SK-N-SH treated with all-trans-retinoic acid at 6 μM for 48 hours (cell line): ENCODE data around the gene OIT3.

Source experiments
- ATAC-seq: fragments of 200-7000 bp; cut with Tn5 transposase; 3 replicates; pipeline ENCODE4 v1.9.1; 2020; ENCODE audit warnings: mild to moderate bottlenecking, moderate library complexity
- CREB5 ChIP-seq: fragments of 250-450 bp; sonication (Bioruptor Pico); IDR thresholded peaks from 2 replicates; pipeline ENCODE4 v1.5.1; 2020; ENCODE audit warnings: low read depth, mild to moderate bottlenecking, moderate library complexity
- CSDC2 ChIP-seq: fragments of 250-450 bp; sonication (Bioruptor Pico); IDR thresholded peaks from 2 replicates; pipeline ENCODE4 v1.5.0; 2020; ENCODE audit warnings: mild to moderate bottlenecking, moderate library complexity
- CSRNP3 ChIP-seq: fragments of 250-450 bp; sonication (Bioruptor Pico); IDR thresholded peaks from 2 replicates; pipeline ENCODE4 v1.5.1; 2021; ENCODE audit warnings: mild to moderate bottlenecking, moderate library complexity
- ESRRG ChIP-seq: fragments of 250-450 bp; sonication (Bioruptor Pico); IDR thresholded peaks from 2 replicates; pipeline ENCODE4 v1.6.1; 2021; ENCODE audit warnings: mild to moderate bottlenecking
- GLIS3 ChIP-seq: fragments of 250-450 bp; sonication (Bioruptor Pico); IDR thresholded peaks from 2 replicates; pipeline ENCODE4 v1.5.0; 2020; ENCODE audit warnings: mild to moderate bottlenecking, moderate library complexity
- ISL1 ChIP-seq: fragments of 250-450 bp; sonication (Bioruptor Pico); IDR thresholded peaks from 2 replicates; pipeline ENCODE4 v2.1.2; 2022; ENCODE audit warnings: mild to moderate bottlenecking, moderate library complexity
- OSR1 ChIP-seq: fragments of 250-450 bp; sonication (Bioruptor Pico); IDR thresholded peaks from 2 replicates; pipeline ENCODE4 v1.8.0; 2022; ENCODE audit warnings: moderate library complexity, mild to moderate bottlenecking, inconsistent platforms
- PATZ1 ChIP-seq: fragments of 250-450 bp; sonication (Bioruptor Pico); IDR thresholded peaks from 2 replicates; pipeline ENCODE4 v1.8.0; 2020; ENCODE audit warnings: mild to moderate bottlenecking, moderate library complexity, borderline replicate concordance
- POU6F1 ChIP-seq: fragments of 250-450 bp; sonication (Bioruptor Pico); IDR thresholded peaks from 2 replicates; pipeline ENCODE4 v1.8.0; 2021; ENCODE audit warnings: low read depth, mild to moderate bottlenecking, moderate library complexity, borderline replicate concordance
- PPARA ChIP-seq: fragments of 250-450 bp; sonication (Bioruptor Pico); IDR thresholded peaks from 2 replicates; pipeline ENCODE4 v1.5.0; 2020; ENCODE audit warnings: mild to moderate bottlenecking, borderline replicate concordance
- RARB ChIP-seq: fragments of 250-450 bp; sonication (Bioruptor Pico); IDR thresholded peaks from 2 replicates; pipeline ENCODE4 v1.8.0; 2021; ENCODE audit warnings: mild to moderate bottlenecking, moderate library complexity
- SNAI2 ChIP-seq: fragments of 250-450 bp; sonication (Bioruptor Pico); IDR thresholded peaks from 2 replicates; pipeline ENCODE4 v1.5.0; 2020; ENCODE audit warnings: mild to moderate bottlenecking, moderate library complexity
- TCF4 ChIP-seq: fragments of 250-450 bp; sonication (Bioruptor Pico); IDR thresholded peaks from 2 replicates; pipeline ENCODE4 v1.8.0; 2021; ENCODE audit warnings: mild to moderate bottlenecking, moderate library complexity, borderline replicate concordance
- TSHZ2 ChIP-seq: fragments of 250-450 bp; sonication (Bioruptor Pico); IDR thresholded peaks from 2 replicates; pipeline ENCODE4 v1.5.0; 2020; ENCODE audit warnings: mild to moderate bottlenecking, moderate library complexity
- ZC3H10 ChIP-seq: fragments of 250-450 bp; sonication (Bioruptor Pico); IDR thresholded peaks from 2 replicates; pipeline ENCODE4 v1.5.1; 2021; ENCODE audit warnings: mild to moderate bottlenecking, moderate library complexity
- ZFP3 ChIP-seq: fragments of 250-450 bp; sonication (Bioruptor Pico); IDR thresholded peaks from 2 replicates; pipeline ENCODE4 v1.5.0; 2020; ENCODE audit warnings: mild to moderate bottlenecking, moderate library complexity
- ZFP30 ChIP-seq: fragments of 450-650 bp; formaldehyde crosslinking; IDR thresholded peaks from 2 replicates; pipeline ENCODE4 v1.5.0; 2022; ENCODE audit warnings: mild to moderate bottlenecking, moderate library complexity
- ZNF565 ChIP-seq: fragments of 450-650 bp; formaldehyde crosslinking; conservative IDR thresholded peaks from 2 replicates; pipeline ENCODE4 v1.5.0; 2020; ENCODE audit warnings: low read depth, mild to moderate bottlenecking, moderate library complexity
- ZNF70 ChIP-seq: fragments of 450-650 bp; formaldehyde crosslinking; IDR thresholded peaks from 2 replicates; pipeline ENCODE4 v1.5.0; 2020; ENCODE audit warnings: mild to moderate bottlenecking, moderate library complexity
- ZNF8 ChIP-seq: fragments of 450-650 bp; formaldehyde crosslinking; IDR thresholded peaks from 2 replicates; pipeline ENCODE4 v1.5.0; 2020; ENCODE audit warnings: mild to moderate bottlenecking, moderate library complexity

OIT3 gene

GRCh38 chr10:72881291-72881690 is 12.2 kb upstream of the OIT3 start:
- ATAC-seq: no peak
- TF ChIP-seq OSR1: no peak
- TF ChIP-seq SNAI2 (CRISPR knock-in tag): no peak
- no peak for TF ChIP-seq ZC3H10 (CRISPR knock-in tag)
- no peak for TF ChIP-seq CREB5 (CRISPR knock-in tag)
- TF ChIP-seq ZNF565 (CRISPR knock-in tag): no peak
- no peak for TF ChIP-seq POU6F1 (CRISPR knock-in tag)
- no peak for TF ChIP-seq ZFP3
- TF ChIP-seq CSRNP3: no peak
- TF ChIP-seq RARB: no peak

GRCh38 chr10:72883861-72884260 is 9.7 kb upstream of the OIT3 start:
- TF ChIP-seq ISL1 (CRISPR knock-in tag) (no peak), GLIS3 (no peak), PPARA (no peak), RARB (no peak), CREB5 (CRISPR knock-in tag) (no peak), TSHZ2 (CRISPR knock-in tag) (no peak), CSDC2 (CRISPR knock-in tag) (no peak), ZNF8 (CRISPR knock-in tag) (no peak), PATZ1 (no peak), SNAI2 (CRISPR knock-in tag) (no peak), ESRRG (CRISPR knock-in tag) (no peak), POU6F1 (CRISPR knock-in tag) (no peak), ZFP30 (no peak), ZNF70 (CRISPR knock-in tag) (no peak), ZC3H10 (CRISPR knock-in tag) (no peak), CSRNP3 (no peak), ZFP3 (no peak), TCF4 (CRISPR knock-in tag) (no peak), ZNF565 (CRISPR knock-in tag) (no peak)
- ATAC-seq: no peak
